GM12878 (cell line): ENCODE data around the gene SLC41A1. TPM values are rescaled to one million over a fixed set of nuclear protein-coding genes. Genes with fewer than 3 reads are reported as not detected.

Experiments used
- CBFB ChIP-seq: IDR thresholded peaks from 2 replicates; pipeline ENCODE4 v1.6.1; 2016; ENCODE audit warnings: antibody characterized with exemption, low read depth
- CREM ChIP-seq: IDR thresholded peaks from 2 replicates; pipeline ENCODE4 v1.6.1; 2014; ENCODE audit warnings: antibody characterized with exemption, low read depth
- GABPA ChIP-seq: IDR thresholded peaks from 2 replicates; pipeline ENCODE4 v1.6.1; 2014; ENCODE audit warnings: antibody characterized with exemption, low read depth, mild to moderate bottlenecking, inconsistent platforms
- HSF1 ChIP-seq: fragments of 150-350 bp; IDR thresholded peaks from 2 replicates; pipeline ENCODE4 v1.6.1; 2014; ENCODE audit warnings: mild to moderate bottlenecking, low read depth, low read length
- IKZF2 ChIP-seq, 2 experiments: fragments of 450-650 bp; IDR thresholded peaks; 2 replicates each; pipeline ENCODE4 v1.6.1; 2017; ENCODE audit warnings: mild to moderate bottlenecking in 2 of 2, moderate library complexity in 2 of 2
- JUNB ChIP-seq: IDR thresholded peaks from 2 replicates; pipeline ENCODE4 v1.6.1; 2016; ENCODE audit warnings: antibody characterized with exemption, mild to moderate bottlenecking
- JUND ChIP-seq: IDR thresholded peaks from 2 replicates; pipeline ENCODE4 v1.6.1; 2012; ENCODE audit warnings: low read depth, mild to moderate bottlenecking, low read length, improper control_type of control experiment, moderate library complexity
- MYB ChIP-seq: fragments of 150-350 bp; IDR thresholded peaks from 2 replicates; pipeline ENCODE4 v1.6.1; 2014; ENCODE audit warnings: mild to moderate bottlenecking, low read depth, low read length, borderline replicate concordance
- NFIC ChIP-seq: IDR thresholded peaks from 2 replicates; pipeline ENCODE4 v1.6.1; 2012; ENCODE audit warnings: low read depth, mild to moderate bottlenecking, inconsistent platforms, low read length, moderate library complexity
- NR2C1 ChIP-seq: fragments of 450-650 bp; IDR thresholded peaks from 2 replicates; pipeline ENCODE4 v1.6.1; 2017; ENCODE audit warnings: antibody characterized with exemption, mild to moderate bottlenecking, moderate library complexity
- NRF1 ChIP-seq: conservative IDR thresholded peaks from 2 replicates; pipeline ENCODE4 v1.6.1; 2011; ENCODE audit warnings: mild to moderate bottlenecking, low read depth, low read length, improper control_type of control experiment
- PKNOX1 ChIP-seq: fragments of 450-650 bp; IDR thresholded peaks from 2 replicates; pipeline ENCODE4 v1.6.1; 2016; ENCODE audit warnings: mild to moderate bottlenecking
- RAD21 ChIP-seq: IDR thresholded peaks from 2 replicates; pipeline ENCODE4 v1.6.1; 2011; ENCODE audit warnings: mild to moderate bottlenecking, low read depth, low read length, moderate library complexity; ENCODE audit not compliant: insufficient read depth
- REST ChIP-seq: IDR thresholded peaks from 2 replicates; pipeline ENCODE4 v1.6.1; 2012; ENCODE audit warnings: mild to moderate bottlenecking, low read depth, low read length
- RUNX3 ChIP-seq: IDR thresholded peaks from 2 replicates; pipeline ENCODE4 v1.6.1; 2012; ENCODE audit warnings: low read length, inconsistent platforms
- SMAD1 ChIP-seq: fragments of 450-650 bp; IDR thresholded peaks from 2 replicates; pipeline ENCODE4 v1.6.1; 2018; ENCODE audit warnings: mild to moderate bottlenecking, low read depth; ENCODE audit not compliant: partially characterized antibody
- SMAD5 ChIP-seq: IDR thresholded peaks from 2 replicates; pipeline ENCODE4 v1.6.1; 2016; ENCODE audit warnings: antibody characterized with exemption, low read depth
- SMC3 ChIP-seq: IDR thresholded peaks from 2 replicates; pipeline ENCODE4 v1.6.1; 2011; ENCODE audit warnings: low read length, improper control_type of control experiment, borderline replicate concordance
- TAF1 ChIP-seq: IDR thresholded peaks from 2 replicates; pipeline ENCODE4 v1.6.1; 2011; ENCODE audit warnings: mild to moderate bottlenecking, low read depth, low read length, borderline replicate concordance
- TCF7 ChIP-seq: IDR thresholded peaks from 2 replicates; pipeline ENCODE4 v1.6.1; 2014; ENCODE audit warnings: antibody characterized with exemption, borderline replicate concordance
- USF2 ChIP-seq: IDR thresholded peaks from 2 replicates; pipeline ENCODE4 v1.6.1; 2011; ENCODE audit warnings: low read depth, low read length, improper control_type of control experiment, borderline replicate concordance
- ZBED1 ChIP-seq: IDR thresholded peaks from 2 replicates; pipeline ENCODE4 v1.6.1; 2016; ENCODE audit warnings: borderline replicate concordance
- ZNF207 ChIP-seq: fragments of 450-650 bp; IDR thresholded peaks from 2 replicates; pipeline ENCODE4 v1.6.1; 2014; ENCODE audit warnings: antibody characterized with exemption, mild to moderate bottlenecking, borderline replicate concordance
- ZZZ3 ChIP-seq: IDR thresholded peaks from 2 replicates; pipeline ENCODE4 v1.6.1; 2011; ENCODE audit warnings: low read depth; ENCODE audit not compliant: control insufficient read depth, insufficient read length
- polyA plus RNA-seq, 11 experiments: library from polyadenylated mRNA; depleted of rRNA in 4 of 11; unstranded in 6 of 11; stranded (reverse) in 5 of 11; fragments of >200 nt; fragmentation: Nextera tagmentation in 4 of 11; fragmentation: Illumina TruSeq in 1 of 11; extraction: Ambion mirVana in 4 of 11; extraction: Trizol in 1 of 11; gene quantifications; 1 replicate in 1 of 11; 2 replicates in 10 of 11; pipeline versions ENCODE4 v1.2.1 to v1.2.3, GENCODE V29; 2011 to 2016; ENCODE audit warnings: inconsistent platforms in 2 of 11, missing spikeins in 2 of 11, low read depth in 1 of 11
- total RNA-seq, 4 experiments: library from RNA; depleted of rRNA in 3 of 4; stranded (reverse); fragments of >200 nt in 3 of 4; fragmentation: Illumina TruSeq in 1 of 4; extraction: Trizol in 1 of 4; gene quantifications; 2 replicates each; pipeline versions ENCODE4 v1.2.1 to v1.2.3, GENCODE V29; 2013 to 2021

Gene SLC41A1
- total and polyA plus RNA-seq, 10 of the 15 experiments (the other 5 are each of a cell fraction or from before 2014, with no cell fraction given), result 0.13 to 11.3 (median 0.42) TPM

- no peak for TF ChIP-seq SMAD1
- no peak for TF ChIP-seq MYB
- TF ChIP-seq USF2, result peak; percentile 86
- TF ChIP-seq REST, result no peak
- no peak for TF ChIP-seq ZBED1
- TF ChIP-seq TAF1, result peak; percentile 49; the same call in 1 of the 2 replicates
- TF ChIP-seq SMAD5, result no peak
- peak; percentile 87 for TF ChIP-seq CREM
- no peak for TF ChIP-seq SMC3
- no peak for TF ChIP-seq JUND
- no peak; the same call in 1 of the 2 replicates for TF ChIP-seq NFIC
- no peak for TF ChIP-seq HSF1
- no peak for TF ChIP-seq RAD21
- no peak for TF ChIP-seq PKNOX1
- TF ChIP-seq CBFB, result peak; percentile 62
- TF ChIP-seq NRF1, result no peak
- TF ChIP-seq IKZF2 (IDR thresholded peaks at IDR 0.05), result peak; percentile 48 to 59; a peak in 3 of 4 replicates
- TF ChIP-seq ZNF207, result peak; percentile 80
- TF ChIP-seq ZZZ3, result no peak
- peak; percentile 84 for TF ChIP-seq RUNX3
- peak; percentile 50; the same call in 1 of the 2 replicates for TF ChIP-seq NR2C1
- 0 out of 2 replicates have a peak, but pooled peaks have one; percentile 18 for TF ChIP-seq GABPA
- no peak for TF ChIP-seq JUNB
- no peak for TF ChIP-seq TCF7
Observed at GRCh38 chr1:205775015-205775716, 37.8 kb downstream of the SLC41A1 start, which contains the start of gene RAB29 (continued).
